HUDEP-2 (cell line): ENCODE measurements around the gene GNAS-AS1.

Source experiments
- DNase-seq, 76 experiments: peaks; one replicate each; lab custom pipeline; 2025; ENCODE audit not compliant: unreplicated experiment in 76 of 76; lab: John Stamatoyannopoulos, UW

GNAS-AS1 gene

GRCh38 chr20:58864346-58864745 is 13.6 kb upstream of the GNAS-AS1 start:
- no peak for DNase-seq

- no peak for DNase-seq
These were observed 12.5 kb upstream of the GNAS-AS1 start for GRCh38 chr20:58863044-58863790.

GRCh38 chr20:58855506-58856389 is 5.0 kb upstream of the GNAS-AS1 start:
- no peak for DNase-seq

- no peak for DNase-seq
These were observed 4.2 kb upstream of the GNAS-AS1 start for GRCh38 chr20:58854638-58855471.

GRCh38 chr20:58853976-58854637 is 3.4 kb upstream of the GNAS-AS1 start:
- DNase-seq, result no peak

- DNase-seq, result no peak
These were observed 2.8 kb upstream of the GNAS-AS1 start for GRCh38 chr20:58853466-58853865.

GRCh38 chr20:58852543-58853271 is 2.0 kb upstream of the GNAS-AS1 start, which contains the start of gene GNAS:
TSS of gene GNAS (plus strand) at chr20:58852716.
- peak in 58 of 76 experiments; percentile 2 to 65 (median 41) for DNase-seq

GRCh38 chr20:58851969-58852458 is 1.3 kb upstream of the GNAS-AS1 start:
- DNase-seq, result peak in 1 of 76 experiments; percentile 11

GRCh38 chr20:58851221-58851968 is 693 bp upstream of the GNAS-AS1 start:
- peak in 3 of 76 experiments; percentile 6 to 32 (median 13) for DNase-seq

- DNase-seq, result no peak
These were observed 3.2 kb downstream of the GNAS-AS1 start for GRCh38 chr20:58847463-58847862.

- DNase-seq, result no peak
These were observed 5.0 kb downstream of the GNAS-AS1 start for GRCh38 chr20:58845706-58846105.

- DNase-seq, result no peak
These were observed 7.6 kb downstream of the GNAS-AS1 start for GRCh38 chr20:58843128-58843556.

- DNase-seq, result no peak
These were observed 8.4 kb downstream of the GNAS-AS1 start for GRCh38 chr20:58842276-58842675.

- DNase-seq, result no peak
These were observed 9.0 kb downstream of the GNAS-AS1 start for GRCh38 chr20:58841539-58842264.

GRCh38 chr20:58840816-58841538 is 9.7 kb downstream of the GNAS-AS1 start:
- no peak for DNase-seq

GRCh38 chr20:58839991-58840747 is 10.5 kb downstream of the GNAS-AS1 start:
- no peak for DNase-seq

GRCh38 chr20:58839474-58839874 is 11.2 kb downstream of the GNAS-AS1 start:
- peak in 3 of 76 experiments; percentile 0 to 12 (median 3) for DNase-seq
